Mucosa of descending colon (tissue), 3 donors: ENCODE measurements around the gene CADPS2. TPM values are rescaled to one million over a fixed set of nuclear protein-coding genes. Genes with fewer than 3 reads are reported as not detected.

ENCODE experiments used
- ATAC-seq: fragments of 200-7000 bp; cut with Tn5 transposase; one replicate; pipeline ENCODE4 v1.9.1; 2020; ENCODE audit warnings: mild to moderate bottlenecking, moderate library complexity
- DNase-seq, 3 donors: peaks; one replicate each; pipeline ENCODE4 v3.0.0-alpha.2; 2020
- H3K36me3 ChIP-seq: fragments of 200-600 bp; one replicate; pipeline ENCODE4 v1.8.0; 2021; ENCODE audit warnings: low read depth, mild to moderate bottlenecking
- H3K4me1 ChIP-seq: fragments of 200-600 bp; one replicate; pipeline ENCODE4 v1.8.0; 2021; ENCODE audit warnings: low read depth, mild to moderate bottlenecking
- H3K4me3 ChIP-seq: fragments of 200-600 bp; one replicate; pipeline ENCODE4 v1.8.0; 2021; ENCODE audit warnings: mild to moderate bottlenecking
- H3K9me3 ChIP-seq: fragments of 200-600 bp; one replicate; pipeline ENCODE4 v1.8.0; 2021; ENCODE audit warnings: mild to moderate bottlenecking
- intact Hi-C, 2 donors: fragments of 100-400 bp; cut with DNase I in 1 of 2; cut with micrococcal nuclease in 1 of 2; formaldehyde crosslinking; loops; one replicate each; pipeline versions ENCODE4 v1.11.0 to v1.11.1; 2022; cut with DNase I, micrococcal nuclease
- total RNA-seq, 3 donors: library from RNA; stranded (reverse); fragmentation: NEBNext Ultra II Directional in 2 of 3; extraction: Animal tissue kit (Norgen Biotek cat#: 25700) in 2 of 3; gene quantifications; one replicate each; pipeline versions ENCODE4 v1.2.1 to v1.2.4, GENCODE V29; 2021 to 2023
- TF ChIP-seq, protein P1 (sequence below): fragments of 200-600 bp; IDR thresholded peaks from one replicate; pipeline ENCODE4 v1.8.0; 2022; ENCODE audit warnings: antibody characterized with exemption, mild to moderate bottlenecking
- donor health status: DM: no; HTN: no; CAD: no; lungs with moderate emphysema.
- donor health status: DM: no; HTN: no; CAD: no.
- donor health status: DM: no; HTN: yes; CAD: no.

Gene CADPS2
- total RNA-seq, 3 donors from 2014 or later = 11.3 to 12.7 (median 11.7) TPM

DNA sequence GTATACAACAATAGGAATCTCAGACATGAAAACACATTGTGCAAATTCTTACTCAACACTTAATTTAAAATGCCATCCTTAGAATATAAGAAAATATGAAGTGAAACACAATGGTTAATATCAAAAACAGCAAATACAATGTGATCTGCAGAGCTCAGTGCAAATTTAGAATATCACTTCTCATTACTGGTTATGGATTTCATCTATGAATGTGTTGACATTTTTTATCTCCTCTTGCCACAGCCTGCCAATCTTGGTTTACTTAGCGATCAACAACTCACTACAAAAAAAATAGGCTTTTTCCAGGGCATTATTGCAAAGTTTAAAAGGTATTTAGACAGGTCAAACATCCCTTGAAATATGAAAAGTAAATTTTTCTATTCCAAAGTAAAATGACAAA, 158.5 kb downstream of the CADPS2 start:
- ATAC-seq = no peak
- no peaks in the 10 kb centered on the region for H3K4me1 ChIP-seq
- TF ChIP-seq, protein P1, sequence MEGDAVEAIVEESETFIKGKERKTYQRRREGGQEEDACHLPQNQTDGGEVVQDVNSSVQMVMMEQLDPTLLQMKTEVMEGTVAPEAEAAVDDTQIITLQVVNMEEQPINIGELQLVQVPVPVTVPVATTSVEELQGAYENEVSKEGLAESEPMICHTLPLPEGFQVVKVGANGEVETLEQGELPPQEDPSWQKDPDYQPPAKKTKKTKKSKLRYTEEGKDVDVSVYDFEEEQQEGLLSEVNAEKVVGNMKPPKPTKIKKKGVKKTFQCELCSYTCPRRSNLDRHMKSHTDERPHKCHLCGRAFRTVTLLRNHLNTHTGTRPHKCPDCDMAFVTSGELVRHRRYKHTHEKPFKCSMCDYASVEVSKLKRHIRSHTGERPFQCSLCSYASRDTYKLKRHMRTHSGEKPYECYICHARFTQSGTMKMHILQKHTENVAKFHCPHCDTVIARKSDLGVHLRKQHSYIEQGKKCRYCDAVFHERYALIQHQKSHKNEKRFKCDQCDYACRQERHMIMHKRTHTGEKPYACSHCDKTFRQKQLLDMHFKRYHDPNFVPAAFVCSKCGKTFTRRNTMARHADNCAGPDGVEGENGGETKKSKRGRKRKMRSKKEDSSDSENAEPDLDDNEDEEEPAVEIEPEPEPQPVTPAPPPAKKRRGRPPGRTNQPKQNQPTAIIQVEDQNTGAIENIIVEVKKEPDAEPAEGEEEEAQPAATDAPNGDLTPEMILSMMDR = no peak
- DNase-seq = no peak
- no peak overlapping the region for H3K4me3 ChIP-seq
- intact Hi-C loops = no loop called here
- H3K9me3 ChIP-seq = peaks cover 4% of the 10 kb centered on the region
- H3K36me3 ChIP-seq = no peaks in the 10 kb centered on the region

DNA sequence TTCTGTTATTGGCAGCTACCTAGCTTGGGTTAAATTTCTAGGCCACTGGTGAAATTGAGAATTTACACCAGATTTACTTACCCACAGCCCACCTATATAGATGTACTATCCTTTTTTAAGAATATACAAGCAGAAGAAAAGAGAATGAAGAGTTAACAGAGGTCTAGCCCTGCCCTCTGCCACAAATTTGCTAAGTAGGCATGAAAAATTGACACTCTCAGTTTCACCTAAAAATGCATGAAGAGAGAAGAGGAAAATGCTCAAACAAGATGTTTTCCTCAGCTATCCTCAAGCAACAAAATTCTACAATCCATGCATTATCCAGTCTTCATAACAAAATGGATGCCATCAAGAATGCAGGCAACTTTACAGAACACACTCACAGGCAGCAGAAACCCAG, 158.9 kb downstream of the CADPS2 start:
- DNase-seq (no peak), ATAC-seq (no peak)
- no peaks in the 10 kb centered on the region for H3K36me3 ChIP-seq
- peaks cover 4% of the 10 kb centered on the region for H3K9me3 ChIP-seq
- no peaks in the 10 kb centered on the region for H3K4me1 ChIP-seq
- intact Hi-C loops = no loop called here
- no peak overlapping the region for H3K4me3 ChIP-seq
- TF ChIP-seq, protein P1 = no peak

DNA sequence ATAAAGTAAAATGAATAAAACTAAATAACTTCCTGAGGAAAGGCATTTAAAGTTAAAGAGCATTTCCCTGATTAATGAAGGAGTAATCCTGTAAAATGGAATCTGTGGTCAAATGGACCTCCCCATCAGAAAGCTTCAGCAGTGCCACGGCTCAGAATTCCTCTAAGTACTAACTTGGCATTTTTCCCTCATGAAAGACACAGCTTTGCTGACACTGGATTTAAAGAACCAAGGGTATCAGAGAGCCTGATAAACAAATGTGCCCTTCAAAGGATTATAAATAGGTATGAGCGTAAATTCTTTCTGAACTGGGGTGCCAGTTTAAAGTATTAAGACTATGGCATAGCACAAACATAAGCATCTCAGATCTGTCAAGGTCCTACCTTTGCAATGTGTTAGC, 159.4 kb downstream of the CADPS2 start:
- no peaks in the 10 kb centered on the region for H3K4me1 ChIP-seq
- TF ChIP-seq, protein P1 = no peak
- no peak for ATAC-seq
- peaks cover 4% of the 10 kb centered on the region for H3K9me3 ChIP-seq
- intact Hi-C loops = no loop called here
- H3K36me3 ChIP-seq = no peaks in the 10 kb centered on the region
- DNase-seq = no peak
- no peak overlapping the region for H3K4me3 ChIP-seq

DNA sequence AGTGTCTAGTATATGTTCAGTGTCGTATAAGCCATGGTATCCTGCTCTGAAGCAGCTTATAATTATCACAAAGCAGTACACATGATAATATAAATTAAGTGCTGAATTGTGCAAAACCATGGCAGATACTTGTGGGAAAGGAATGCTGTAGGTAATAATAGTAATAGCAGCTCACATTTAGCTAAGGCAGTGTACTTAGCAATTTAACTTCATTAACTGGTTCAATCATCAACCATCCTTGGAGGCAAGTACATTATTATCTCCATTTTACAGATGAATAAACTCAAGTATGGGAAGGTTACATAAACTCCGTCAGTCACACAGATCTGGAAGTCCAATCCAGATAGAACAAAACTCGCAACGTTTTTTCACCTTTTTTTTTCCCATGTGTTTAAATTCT, 161.9 kb downstream of the CADPS2 start:
- Histone ChIP-seq H3K4me1 (no peaks in the 10 kb centered on the region), H3K36me3 (no peaks in the 10 kb centered on the region), H3K4me3 (no peak overlapping the region), H3K9me3 (peaks cover 4% of the 10 kb centered on the region)
- intact Hi-C loops = no loop called here
- TF ChIP-seq, protein P1 = no peak
- ATAC-seq (no peak), DNase-seq (no peak)

DNA sequence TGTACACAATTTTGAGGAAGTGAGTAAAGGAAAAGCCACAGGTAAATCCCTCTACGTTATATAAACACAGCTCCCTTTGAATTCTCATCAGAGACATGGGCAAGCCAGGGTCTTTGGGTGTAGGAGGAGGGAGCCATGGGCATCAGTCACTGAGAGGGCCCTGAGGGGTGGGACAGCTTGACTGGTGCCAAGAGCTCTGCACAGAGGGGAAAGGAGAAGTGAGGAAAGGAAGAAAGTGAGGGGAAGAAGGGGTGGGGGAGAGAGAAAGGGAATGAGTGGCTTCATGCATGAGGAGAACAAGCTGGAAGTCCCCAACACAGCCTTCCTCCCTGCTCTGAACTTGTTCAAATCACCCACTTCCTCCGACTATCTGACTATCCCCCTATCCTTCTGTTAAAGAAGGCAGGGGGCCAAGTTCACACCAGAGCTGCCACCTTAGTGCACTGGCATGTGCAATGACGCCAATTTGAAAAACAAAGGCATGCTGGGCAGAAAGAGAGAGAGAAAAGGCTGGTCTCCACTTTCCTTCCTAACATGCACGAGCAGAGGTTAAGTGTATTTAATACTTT, 167.2 kb downstream of the CADPS2 start:
- peak; percentile 25 for ATAC-seq

More for the DNA sequence above, 167.2 kb downstream of the CADPS2 start:
- H3K9me3 ChIP-seq = peaks cover 4% of the 10 kb centered on the region
- H3K4me3 ChIP-seq = no peak overlapping the region
- intact Hi-C loops = no loop called here
- DNase-seq = no peak
- no peaks in the 10 kb centered on the region for H3K36me3 ChIP-seq
- H3K4me1 ChIP-seq = no peaks in the 10 kb centered on the region
- TF ChIP-seq, protein P1 = no peak
